GM23338 (cell line): ENCODE data around the gene WDR26. TPM values are rescaled to one million over a fixed set of nuclear protein-coding genes. Genes with fewer than 3 reads are reported as not detected.

Source experiments
- ATAC-seq: fragments of 200-7000 bp; cut with Tn5 transposase; 3 replicates; pipeline ENCODE4 v1.9.1; 2020
- DNase-seq: peaks from one replicate; pipeline ENCODE4 v3.0.0-alpha.2; 2015; ENCODE audit warnings: low spot score
- H2AFZ ChIP-seq: fragments of 200-600 bp; sonication (generic); 2 replicates; pipeline ENCODE4 v1.8.0; 2016; ENCODE audit warnings: antibody characterized with exemption, mild to moderate bottlenecking, moderate library complexity
- H3F3A ChIP-seq: fragments of 200-600 bp; sonication (generic); replicated peaks from 2 replicates; pipeline ENCODE4 v1.8.0; 2017; ENCODE audit warnings: antibody characterized with exemption, mixed run types, low read depth
- H3K27ac ChIP-seq: fragments of 200-600 bp; sonication (generic); 2 replicates; pipeline ENCODE4 v1.6.1; 2016; ENCODE audit warnings: low read depth
- H3K27me3 ChIP-seq: fragments of 200-600 bp; sonication (generic); 2 replicates; pipeline ENCODE4 v1.8.0; 2016; ENCODE audit warnings: mild to moderate bottlenecking, mixed run types, moderate library complexity; ENCODE audit not compliant: insufficient read depth
- H3K36me3 ChIP-seq: fragments of 200-600 bp; sonication (generic); 2 replicates; pipeline ENCODE4 v1.8.0; 2016; ENCODE audit warnings: mild to moderate bottlenecking; ENCODE audit not compliant: insufficient read depth
- H3K4me1 ChIP-seq: fragments of 200-600 bp; sonication (generic); 2 replicates; pipeline ENCODE4 v1.8.0; 2016; ENCODE audit warnings: mild to moderate bottlenecking, moderate library complexity; ENCODE audit not compliant: insufficient read depth
- H3K4me2 ChIP-seq: fragments of 200-600 bp; sonication (generic); 2 replicates; pipeline ENCODE4 v1.7.1; 2017; ENCODE audit warnings: mixed run types
- H3K4me3 ChIP-seq: fragments of 200-600 bp; sonication (generic); 2 replicates; pipeline ENCODE4 v1.6.1; 2016; ENCODE audit warnings: mixed run types
- H3K79me2 ChIP-seq: fragments of 200-600 bp; sonication (generic); replicated peaks from 2 replicates; pipeline ENCODE4 v1.8.0; 2017; ENCODE audit warnings: mild to moderate bottlenecking; ENCODE audit not compliant: insufficient read depth
- H3K9me2 ChIP-seq: fragments of 200-600 bp; sonication (generic); 2 replicates; pipeline ENCODE4 v1.8.0; 2017; ENCODE audit not compliant: insufficient read depth
- H4K20me1 ChIP-seq: fragments of 200-600 bp; sonication (generic); replicated peaks from 2 replicates; pipeline ENCODE4 v1.8.0; 2017; ENCODE audit warnings: mild to moderate bottlenecking; ENCODE audit not compliant: insufficient read depth
- H3K27ac Mint-ChIP-seq: 2 replicates; pipeline ENCODE4 v1.8.0; 2020; ENCODE audit warnings: inconsistent platforms, mild to moderate bottlenecking, moderate library complexity, mixed read lengths
- H3K27me3 Mint-ChIP-seq: 3 replicates; pipeline ENCODE4 v1.8.0; 2022; ENCODE audit warnings: low read depth, mild to moderate bottlenecking, moderate library complexity, mixed read lengths, inconsistent platforms; ENCODE audit not compliant: insufficient read depth, poor library complexity
- H3K36me3 Mint-ChIP-seq: 3 replicates; pipeline ENCODE4 v1.8.0; 2021; ENCODE audit warnings: low read depth, mild to moderate bottlenecking, inconsistent platforms, moderate library complexity, mixed read lengths
- H3K4me1 Mint-ChIP-seq: 3 replicates; pipeline ENCODE4 v1.8.0; 2020; ENCODE audit warnings: mild to moderate bottlenecking, inconsistent platforms, mixed read lengths
- H3K4me3 Mint-ChIP-seq: 3 replicates; pipeline ENCODE4 v1.8.0; 2021; ENCODE audit warnings: moderate library complexity, mild to moderate bottlenecking, inconsistent platforms, mixed read lengths
- H3K9me3 Mint-ChIP-seq: 3 replicates; pipeline ENCODE4 v1.8.0; 2020; ENCODE audit warnings: moderate library complexity, mild to moderate bottlenecking, inconsistent platforms, mixed read lengths
- CREB1 ChIP-seq: fragments of 250-450 bp; sonication (Bioruptor Pico); IDR thresholded peaks from 2 replicates; pipeline ENCODE4 v1.5.0; 2020; ENCODE audit warnings: low read depth, mild to moderate bottlenecking, moderate library complexity
- ETS1 ChIP-seq: IDR thresholded peaks from 2 replicates; pipeline ENCODE4 v1.6.1; 2016; ENCODE audit warnings: antibody characterized with exemption
- EZH2phosphoT487 ChIP-seq: fragments of 200-600 bp; sonication (generic); IDR thresholded peaks from one replicate; pipeline ENCODE4 v1.8.1; 2018; ENCODE audit warnings: antibody characterized with exemption; ENCODE audit not compliant: unreplicated experiment
- JUNB ChIP-seq: IDR thresholded peaks from one replicate; pipeline ENCODE4 v1.6.1; 2016; ENCODE audit warnings: antibody characterized with exemption; ENCODE audit not compliant: unreplicated experiment
- NANOG ChIP-seq: IDR thresholded peaks from 2 replicates; pipeline ENCODE4 v1.6.1; 2016; ENCODE audit warnings: antibody characterized with exemption, borderline replicate concordance
- STAT1 ChIP-seq: IDR thresholded peaks from one replicate; pipeline ENCODE4 v1.6.1; 2016; ENCODE audit warnings: antibody characterized with exemption; ENCODE audit not compliant: unreplicated experiment
- ZNF331 ChIP-seq: fragments of 250-450 bp; sonication (Bioruptor Pico); IDR thresholded peaks from 2 replicates; pipeline ENCODE4 v1.5.0; 2020; ENCODE audit warnings: low read depth, mild to moderate bottlenecking, moderate library complexity
- polyA plus RNA-seq: library from polyadenylated mRNA; unstranded; fragments of >200 nt; fragmentation: Nextera tagmentation; extraction: Ambion mirVana; gene quantifications from 2 replicates; pipeline ENCODE4 v1.2.1, GENCODE V29; 2016
- total RNA-seq: library from RNA; depleted of rRNA; stranded (reverse); fragments of >200 nt; shearing (Covaris generic); gene quantifications from 2 replicates; pipeline ENCODE4 v1.2.3, GENCODE V29; 2014
- TF ChIP-seq, protein P1 (sequence below): fragments of 250-450 bp; sonication (Bioruptor Pico); IDR thresholded peaks from 2 replicates; pipeline ENCODE4 v1.5.0; 2020; ENCODE audit warnings: mild to moderate bottlenecking, moderate library complexity

Gene WDR26
- total and polyA plus RNA-seq, 2 experiments from 2014 or later, result 16.9 to 74.6 TPM

GRCh38 chr1:224448453-224449017 lies 13.9 kb upstream of the WDR26 start (continued):
- TF ChIP-seq, protein P1, sequence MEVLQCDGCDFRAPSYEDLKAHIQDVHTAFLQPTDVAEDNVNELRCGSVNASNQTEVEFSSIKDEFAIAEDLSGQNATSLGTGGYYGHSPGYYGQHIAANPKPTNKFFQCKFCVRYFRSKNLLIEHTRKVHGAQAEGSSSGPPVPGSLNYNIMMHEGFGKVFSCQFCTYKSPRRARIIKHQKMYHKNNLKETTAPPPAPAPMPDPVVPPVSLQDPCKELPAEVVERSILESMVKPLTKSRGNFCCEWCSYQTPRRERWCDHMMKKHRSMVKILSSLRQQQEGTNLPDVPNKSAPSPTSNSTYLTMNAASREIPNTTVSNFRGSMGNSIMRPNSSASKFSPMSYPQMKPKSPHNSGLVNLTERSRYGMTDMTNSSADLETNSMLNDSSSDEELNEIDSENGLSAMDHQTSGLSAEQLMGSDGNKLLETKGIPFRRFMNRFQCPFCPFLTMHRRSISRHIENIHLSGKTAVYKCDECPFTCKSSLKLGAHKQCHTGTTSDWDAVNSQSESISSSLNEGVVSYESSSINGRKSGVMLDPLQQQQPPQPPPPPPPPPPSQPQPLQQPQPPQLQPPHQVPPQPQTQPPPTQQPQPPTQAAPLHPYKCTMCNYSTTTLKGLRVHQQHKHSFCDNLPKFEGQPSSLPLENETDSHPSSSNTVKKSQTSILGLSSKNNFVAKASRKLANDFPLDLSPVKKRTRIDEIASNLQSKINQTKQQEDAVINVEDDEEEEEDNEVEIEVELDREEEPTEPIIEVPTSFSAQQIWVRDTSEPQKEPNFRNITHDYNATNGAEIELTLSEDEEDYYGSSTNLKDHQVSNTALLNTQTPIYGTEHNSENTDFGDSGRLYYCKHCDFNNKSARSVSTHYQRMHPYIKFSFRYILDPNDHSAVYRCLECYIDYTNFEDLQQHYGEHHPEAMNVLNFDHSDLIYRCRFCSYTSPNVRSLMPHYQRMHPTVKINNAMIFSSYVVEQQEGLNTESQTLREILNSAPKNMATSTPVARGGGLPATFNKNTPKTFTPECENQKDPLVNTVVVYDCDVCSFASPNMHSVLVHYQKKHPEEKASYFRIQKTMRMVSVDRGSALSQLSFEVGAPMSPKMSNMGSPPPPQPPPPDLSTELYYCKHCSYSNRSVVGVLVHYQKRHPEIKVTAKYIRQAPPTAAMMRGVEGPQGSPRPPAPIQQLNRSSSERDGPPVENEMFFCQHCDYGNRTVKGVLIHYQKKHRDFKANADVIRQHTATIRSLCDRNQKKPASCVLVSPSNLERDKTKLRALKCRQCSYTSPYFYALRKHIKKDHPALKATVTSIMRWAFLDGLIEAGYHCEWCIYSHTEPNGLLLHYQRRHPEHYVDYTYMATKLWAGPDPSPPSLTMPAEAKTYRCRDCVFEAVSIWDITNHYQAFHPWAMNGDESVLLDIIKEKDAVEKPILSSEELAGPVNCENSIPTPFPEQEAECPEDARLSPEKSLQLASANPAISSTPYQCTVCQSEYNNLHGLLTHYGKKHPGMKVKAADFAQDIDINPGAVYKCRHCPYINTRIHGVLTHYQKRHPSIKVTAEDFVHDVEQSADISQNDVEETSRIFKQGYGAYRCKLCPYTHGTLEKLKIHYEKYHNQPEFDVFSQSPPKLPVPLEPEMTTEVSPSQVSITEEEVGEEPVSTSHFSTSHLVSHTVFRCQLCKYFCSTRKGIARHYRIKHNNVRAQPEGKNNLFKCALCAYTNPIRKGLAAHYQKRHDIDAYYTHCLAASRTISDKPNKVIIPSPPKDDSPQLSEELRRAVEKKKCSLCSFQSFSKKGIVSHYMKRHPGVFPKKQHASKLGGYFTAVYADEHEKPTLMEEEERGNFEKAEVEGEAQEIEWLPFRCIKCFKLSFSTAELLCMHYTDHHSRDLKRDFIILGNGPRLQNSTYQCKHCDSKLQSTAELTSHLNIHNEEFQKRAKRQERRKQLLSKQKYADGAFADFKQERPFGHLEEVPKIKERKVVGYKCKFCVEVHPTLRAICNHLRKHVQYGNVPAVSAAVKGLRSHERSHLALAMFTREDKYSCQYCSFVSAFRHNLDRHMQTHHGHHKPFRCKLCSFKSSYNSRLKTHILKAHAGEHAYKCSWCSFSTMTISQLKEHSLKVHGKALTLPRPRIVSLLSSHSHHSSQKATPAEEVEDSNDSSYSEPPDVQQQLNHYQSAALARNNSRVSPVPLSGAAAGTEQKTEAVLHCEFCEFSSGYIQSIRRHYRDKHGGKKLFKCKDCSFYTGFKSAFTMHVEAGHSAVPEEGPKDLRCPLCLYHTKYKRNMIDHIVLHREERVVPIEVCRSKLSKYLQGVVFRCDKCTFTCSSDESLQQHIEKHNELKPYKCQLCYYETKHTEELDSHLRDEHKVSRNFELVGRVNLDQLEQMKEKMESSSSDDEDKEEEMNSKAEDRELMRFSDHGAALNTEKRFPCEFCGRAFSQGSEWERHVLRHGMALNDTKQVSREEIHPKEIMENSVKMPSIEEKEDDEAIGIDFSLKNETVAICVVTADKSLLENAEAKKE (CRISPR knock-in tag), result no peak

DNA sequence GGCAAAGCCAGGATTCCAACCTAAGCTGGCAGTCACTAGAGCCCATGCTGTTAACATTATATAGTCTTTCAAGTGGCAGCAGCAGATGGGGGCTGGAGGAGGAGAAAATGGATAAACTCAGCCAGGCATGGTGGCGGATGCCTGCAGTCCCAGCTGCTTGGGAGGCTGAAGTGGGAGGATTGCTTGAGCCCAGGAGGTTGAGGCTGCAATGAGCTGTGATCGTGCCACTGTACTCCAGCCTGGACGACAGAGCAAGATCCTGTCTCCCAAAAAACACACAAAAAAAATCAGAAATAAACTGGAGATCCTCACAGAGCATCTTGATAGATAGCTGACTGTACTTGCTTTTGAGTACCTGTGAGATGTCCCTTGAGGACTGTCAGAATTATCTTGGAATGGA lies 13.4 kb upstream of the WDR26 start:
- Mint-ChIP-seq H3K9me3 (no peaks in the 10 kb centered on the region), H3K27ac (no peak overlapping the region), H3K4me1 (0 out of 3 replicates have a peak, but pooled peaks cover 3% of the 10 kb centered on the region), H3K36me3 (peaks cover 3% of the 10 kb centered on the region; the same call in 1 of the 3 replicates), H3K27me3 (no peaks in the 10 kb centered on the region), H3K4me3 (no peak overlapping the region)
- ATAC-seq (no peak), DNase-seq (no peak)
- Histone ChIP-seq H3K4me1 (peaks cover 4% of the 10 kb centered on the region; the same call in 1 of the 2 replicates), H3K36me3 (no peaks in the 10 kb centered on the region; the same call in 1 of the 2 replicates), H3K9me2 (no peaks in the 10 kb centered on the region), H2AFZ (no peak overlapping the region), H3K4me3 (no peak overlapping the region), H3K27ac (no peak overlapping the region), H3K4me2 (no peak overlapping the region), H3K79me2 (0 out of 2 replicates have a peak, but pooled peaks cover 7% of the 10 kb centered on the region), H3F3A (0 out of 2 replicates have a peak, but pooled peaks cover 5% of the 10 kb centered on the region), H4K20me1 (no peaks in the 10 kb centered on the region; the same call in 1 of the 2 replicates), H3K27me3 (no peaks in the 10 kb centered on the region)
- TF ChIP-seq ETS1 (no peak), NANOG (no peak), STAT1 (no peak), JUNB (no peak), ZNF331 (CRISPR knock-in tag) (no peak), CREB1 (CRISPR knock-in tag) (no peak), EZH2phosphoT487 (no peak)
- TF ChIP-seq, protein P1 (CRISPR knock-in tag), result no peak
